ENCODE data around the gene KAT8.

DNA sequence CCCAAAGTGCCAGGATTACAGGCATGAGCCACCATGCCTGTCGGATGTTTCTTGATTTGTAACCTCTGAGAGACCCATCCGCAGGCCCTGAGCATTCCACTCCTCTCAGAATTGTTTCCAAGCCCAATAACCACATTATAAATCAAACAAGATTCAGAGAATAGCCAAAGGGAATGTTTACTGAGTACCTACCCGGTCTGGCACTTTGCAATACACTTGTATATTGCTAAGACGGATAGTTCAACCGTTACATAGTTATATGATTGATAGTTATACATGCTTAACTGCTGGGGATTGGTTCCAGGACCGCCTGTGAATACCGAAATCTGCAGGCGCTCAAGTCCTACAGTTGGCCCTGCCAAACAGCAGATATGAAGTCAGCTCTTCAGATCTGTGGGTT is 3.0 kb upstream of the KAT8 start:
- TF ChIP-seq, protein P1, sequence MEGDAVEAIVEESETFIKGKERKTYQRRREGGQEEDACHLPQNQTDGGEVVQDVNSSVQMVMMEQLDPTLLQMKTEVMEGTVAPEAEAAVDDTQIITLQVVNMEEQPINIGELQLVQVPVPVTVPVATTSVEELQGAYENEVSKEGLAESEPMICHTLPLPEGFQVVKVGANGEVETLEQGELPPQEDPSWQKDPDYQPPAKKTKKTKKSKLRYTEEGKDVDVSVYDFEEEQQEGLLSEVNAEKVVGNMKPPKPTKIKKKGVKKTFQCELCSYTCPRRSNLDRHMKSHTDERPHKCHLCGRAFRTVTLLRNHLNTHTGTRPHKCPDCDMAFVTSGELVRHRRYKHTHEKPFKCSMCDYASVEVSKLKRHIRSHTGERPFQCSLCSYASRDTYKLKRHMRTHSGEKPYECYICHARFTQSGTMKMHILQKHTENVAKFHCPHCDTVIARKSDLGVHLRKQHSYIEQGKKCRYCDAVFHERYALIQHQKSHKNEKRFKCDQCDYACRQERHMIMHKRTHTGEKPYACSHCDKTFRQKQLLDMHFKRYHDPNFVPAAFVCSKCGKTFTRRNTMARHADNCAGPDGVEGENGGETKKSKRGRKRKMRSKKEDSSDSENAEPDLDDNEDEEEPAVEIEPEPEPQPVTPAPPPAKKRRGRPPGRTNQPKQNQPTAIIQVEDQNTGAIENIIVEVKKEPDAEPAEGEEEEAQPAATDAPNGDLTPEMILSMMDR (IDR thresholded peaks at IDR 0.05): no peak
- TF ChIP-seq POLR2A (IDR thresholded peaks at IDR 0.05): no peak
